Stimulated activated naive CD8-positive, alpha-beta T cell treated with anti-CD3 and anti-CD28 coated beads, Interleukin-15, Interleukin-2, amounts not matched to agents 100 U/mL and 50 U/mL, for 24 hours (primary cell): ENCODE data around the gene HS3ST5.
"Not testable (repeated sequence)": the region's sequence is repeated elsewhere in the genome, so short reads cannot be mapped to it uniquely, and the experiment has no call there.

ENCODE experiments used
- ATAC-seq: fragments of 150-1000 bp; cut with Tn5 transposase; one replicate; pipeline ENCODE4 v1.10.0; 2021
- DNase-seq: peaks from one replicate; pipeline ENCODE4 v3.0.0; 2021

The HS3ST5 gene

DNA sequence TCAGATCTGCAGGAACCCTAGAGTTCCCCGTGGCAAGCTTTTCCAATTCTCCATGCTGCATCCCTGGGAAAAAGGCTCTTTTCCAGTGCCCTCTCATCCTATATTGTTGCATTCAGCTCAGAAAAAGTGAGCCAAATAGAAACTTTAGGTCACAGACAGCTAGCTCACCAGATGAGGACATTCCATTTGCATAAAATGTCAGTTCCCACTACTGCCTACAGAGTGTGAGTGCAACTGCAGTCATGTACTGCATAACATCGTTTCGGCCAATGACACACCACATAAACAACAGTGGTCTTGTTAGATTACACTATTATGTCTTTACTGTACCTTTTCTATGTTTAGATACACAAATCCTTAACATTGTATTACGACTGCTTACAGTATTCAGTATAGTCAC lies 8.6 kb downstream of the HS3ST5 start:
- DNase-seq: no peak
- no peak for ATAC-seq

DNA sequence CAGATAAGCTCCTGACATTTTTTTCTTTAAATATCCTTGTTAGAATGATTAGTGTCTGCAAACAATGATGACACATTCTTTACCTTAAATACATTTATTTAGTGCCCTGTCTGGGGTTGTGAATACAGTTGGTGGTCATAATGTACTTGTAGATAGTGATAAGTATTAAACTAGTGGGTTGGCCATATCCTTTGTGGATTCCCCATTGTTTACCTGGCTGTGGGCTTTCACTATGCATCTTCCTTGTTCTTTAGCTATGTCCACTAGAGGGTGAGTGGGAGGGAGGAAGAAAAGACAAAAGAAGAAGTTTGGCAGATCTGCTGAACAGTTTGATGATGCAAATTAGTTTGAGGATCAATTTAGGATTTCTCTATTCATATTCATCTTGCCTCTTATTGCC lies 15.7 kb downstream of the HS3ST5 start:
- ATAC-seq: no peak
- DNase-seq: no peak

DNA sequence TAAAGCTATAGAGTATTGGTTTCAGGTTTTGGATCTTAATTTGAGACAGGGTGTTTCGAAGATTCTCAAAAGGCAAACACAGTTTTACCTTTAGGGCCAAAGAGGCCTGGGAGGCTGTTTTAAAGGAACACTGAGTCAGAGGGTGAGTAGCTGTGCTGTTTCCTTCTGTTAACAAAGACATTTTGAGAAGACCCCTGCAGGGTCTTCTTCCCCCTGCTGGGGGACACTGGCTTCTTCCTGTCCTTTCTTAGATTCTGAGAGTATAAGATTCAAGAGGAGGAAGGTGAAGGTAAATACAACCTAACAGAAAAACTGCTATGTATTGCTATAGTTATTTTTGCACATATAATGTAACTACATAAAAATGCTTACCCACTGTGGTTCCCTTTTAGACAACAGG lies 19.0 kb downstream of the HS3ST5 start:
- no peak for DNase-seq

GRCh38 chr6:114319749-114320148 lies 23.1 kb downstream of the HS3ST5 start:
- no peak for DNase-seq
- no peak for ATAC-seq

More for the DNA sequence above, 19.0 kb downstream of the HS3ST5 start:
- ATAC-seq: no peak

GRCh38 chr6:114315831-114316595 lies 26.8 kb downstream of the HS3ST5 start:
- ATAC-seq (no peak), DNase-seq (no peak)

DNA sequence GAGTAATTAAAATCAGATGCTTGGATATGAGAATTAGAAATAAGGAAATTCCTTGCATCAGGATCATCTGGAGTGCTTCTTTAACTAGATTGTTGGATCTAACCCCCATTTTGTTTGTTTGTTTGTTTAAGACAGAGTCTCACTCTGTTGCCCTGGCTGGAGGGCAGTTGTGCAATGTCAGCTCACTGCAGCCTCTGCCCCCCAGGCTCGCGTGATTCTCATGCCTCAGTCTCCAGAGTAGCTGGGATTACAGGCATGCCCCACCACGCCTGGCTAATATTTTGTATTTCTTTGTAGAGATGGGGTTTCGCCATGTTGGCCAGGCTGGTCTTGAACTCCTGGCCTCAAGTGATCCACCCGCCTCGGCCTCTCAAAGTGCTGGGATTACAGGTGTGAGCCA lies 29.0 kb downstream of the HS3ST5 start:
- ATAC-seq, DNase-seq: not testable (repeated sequence)

DNA sequence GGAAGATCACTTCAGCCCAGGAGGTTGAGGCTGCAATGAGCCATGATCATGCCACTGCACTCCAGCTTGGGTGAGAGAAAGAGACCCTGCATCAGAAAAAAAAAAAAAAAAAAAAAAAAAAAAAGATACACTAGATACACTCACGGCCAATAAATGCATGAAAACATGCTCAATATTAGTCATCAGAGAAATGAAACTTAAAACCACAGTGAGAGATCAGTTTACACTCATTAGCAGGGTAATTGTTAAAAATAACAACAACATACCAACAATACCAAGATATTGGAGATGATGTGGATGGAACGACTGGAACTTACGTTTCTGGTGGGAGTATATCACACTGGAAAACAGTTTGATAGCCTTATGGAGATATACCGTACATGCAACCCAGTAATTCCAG lies 29.9 kb downstream of the HS3ST5 start:
- no peak for ATAC-seq
- no peak for DNase-seq

- ATAC-seq (no peak), DNase-seq (no peak)
Observed at GRCh38 chr6:114310053-114310452, 32.8 kb downstream of the HS3ST5 start.

GRCh38 chr6:114304304-114304887 lies 38.4 kb downstream of the HS3ST5 start:
- no peak for ATAC-seq
- no peak for DNase-seq

DNA sequence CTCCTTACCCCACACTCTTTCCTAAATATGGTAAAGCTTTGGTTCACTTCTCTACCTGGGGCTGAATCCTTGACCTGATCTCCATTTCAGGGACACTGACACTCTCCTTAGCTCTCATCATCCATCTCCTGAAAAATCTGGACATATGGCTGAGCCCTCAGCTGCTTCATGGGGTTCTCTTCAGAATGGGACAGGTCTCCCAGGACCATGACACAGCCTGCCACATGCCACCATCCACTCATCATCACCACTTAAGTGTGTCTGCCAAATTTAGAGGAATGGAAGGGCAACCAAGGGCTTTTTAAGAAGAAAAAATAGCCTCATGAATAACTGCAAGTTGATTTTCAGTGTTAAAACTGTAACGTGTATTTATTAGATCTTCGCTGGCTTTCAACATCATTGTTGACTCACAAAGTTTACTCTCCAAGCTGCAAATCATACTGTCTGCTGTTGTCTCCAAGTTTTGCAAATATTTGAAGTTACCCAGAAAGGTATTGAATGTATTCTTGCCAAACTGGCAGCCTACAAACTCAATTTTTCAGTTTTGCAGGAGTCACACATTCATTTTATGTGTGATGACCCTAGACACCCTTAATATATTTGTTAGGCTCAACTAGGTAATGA lies 41.1 kb downstream of the HS3ST5 start:
- ATAC-seq: no peak

GRCh38 chr6:114297135-114297534 lies 45.7 kb downstream of the HS3ST5 start:
- DNase-seq (no peak), ATAC-seq (no peak)

More for the DNA sequence above, 41.1 kb downstream of the HS3ST5 start:
- DNase-seq: no peak

- ATAC-seq (no peak), DNase-seq (no peak)
Observed at GRCh38 chr6:114292431-114292830, 50.4 kb downstream of the HS3ST5 start.

GRCh38 chr6:114291428-114291827 lies 51.4 kb downstream of the HS3ST5 start:
- ATAC-seq (no peak), DNase-seq (no peak)

GRCh38 chr6:114290864-114291263 lies 52.0 kb downstream of the HS3ST5 start:
- ATAC-seq (no peak), DNase-seq (no peak)

GRCh38 chr6:114288701-114289495 lies 53.9 kb downstream of the HS3ST5 start:
- ATAC-seq (no peak), DNase-seq (no peak)

GRCh38 chr6:114287461-114287860 lies 55.4 kb downstream of the HS3ST5 start:
- DNase-seq (no peak), ATAC-seq (no peak)

DNA sequence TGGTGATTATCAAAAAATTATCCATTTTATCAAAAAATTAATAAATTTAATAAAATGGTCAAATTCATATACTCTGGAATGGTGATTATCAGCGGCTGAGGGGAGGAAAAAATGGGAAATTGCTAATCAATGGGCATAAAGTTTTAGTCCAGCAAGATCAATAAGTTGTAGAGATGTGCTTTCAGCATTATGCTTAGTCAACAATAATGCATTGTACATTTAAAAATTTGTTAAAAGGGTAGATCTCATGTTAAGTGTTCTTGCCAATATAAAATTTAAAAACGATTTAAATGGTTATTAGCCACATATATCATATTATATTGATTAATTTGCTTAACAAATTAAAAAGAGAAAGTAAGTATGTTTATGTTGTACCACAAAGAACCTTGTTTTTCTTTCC lies 56.6 kb downstream of the HS3ST5 start:
- ATAC-seq (no peak), DNase-seq (no peak)

GRCh38 chr6:114284281-114284680 lies 58.5 kb downstream of the HS3ST5 start:
- ATAC-seq: no peak
- DNase-seq: no peak

DNA sequence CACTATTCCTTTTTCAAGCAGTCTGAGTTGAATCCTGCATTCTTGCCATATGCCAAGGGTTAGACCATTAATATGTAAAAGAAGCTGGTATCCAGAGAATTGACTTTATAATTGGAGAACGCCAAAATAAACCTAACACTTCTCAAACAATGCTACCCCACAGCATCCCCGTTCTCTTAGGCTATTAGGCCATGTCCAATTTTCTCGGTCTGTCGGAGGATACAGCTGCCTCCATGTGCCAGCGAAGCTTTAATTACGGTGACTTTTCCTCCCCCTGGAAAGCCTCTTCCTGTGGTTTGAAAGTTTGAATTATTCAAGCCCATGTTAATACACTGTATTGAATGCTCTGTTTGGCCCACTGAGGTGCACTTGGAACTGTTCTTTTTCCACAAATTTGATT lies 60.5 kb downstream of the HS3ST5 start:
- ATAC-seq (no peak), DNase-seq (no peak)

- no peak for ATAC-seq
- DNase-seq: no peak
Observed at GRCh38 chr6:114281496-114281895, 61.3 kb downstream of the HS3ST5 start.

DNA sequence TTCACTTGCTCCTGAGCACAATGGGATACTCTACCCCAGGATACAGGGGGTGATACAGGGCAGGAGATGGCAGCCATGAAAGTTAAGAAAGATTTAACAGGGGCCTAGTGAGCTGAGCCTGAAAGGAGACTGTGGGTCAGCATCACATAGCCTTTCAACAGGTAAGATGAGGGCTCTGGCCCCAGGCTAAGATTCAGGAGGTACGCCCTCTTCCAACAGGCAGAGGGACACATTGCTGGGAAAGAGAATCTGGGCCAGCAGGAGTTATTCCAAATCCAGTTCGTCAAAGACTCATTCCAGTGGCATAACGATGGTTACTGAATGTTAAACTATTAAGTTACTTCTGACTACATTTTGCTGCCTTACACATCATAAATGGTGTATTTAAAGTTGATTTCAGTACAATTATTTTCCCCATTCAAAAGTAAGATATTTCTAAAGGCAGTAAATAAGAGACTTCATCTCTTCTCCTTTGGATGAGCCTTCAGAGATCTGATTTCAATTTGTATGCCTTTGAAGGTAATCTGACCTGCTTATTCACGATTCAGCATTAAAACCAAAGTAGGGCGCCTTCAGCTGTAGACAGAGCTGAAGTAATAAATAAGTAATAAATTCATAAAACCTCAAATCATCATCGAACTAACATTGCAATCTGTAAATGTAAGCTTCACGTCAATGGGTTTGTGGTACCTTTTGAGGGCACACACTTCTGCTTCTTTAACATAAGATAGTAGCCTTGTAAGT lies 62.4 kb downstream of the HS3ST5 start:
- DNase-seq (no peak), ATAC-seq (no peak)

- no peak for ATAC-seq
- DNase-seq: no peak
Observed at GRCh38 chr6:114277220-114277619, 65.6 kb downstream of the HS3ST5 start.
